HG03378 (cell line): ENCODE data around the gene RPUSD3.
"Not testable (repeated sequence)": the region's sequence is repeated elsewhere in the genome, so short reads cannot be mapped to it uniquely, and the experiment has no call there.

Source experiments
- ATAC-seq: cut with Tn5 transposase; IDR thresholded peaks from one replicate; pipeline ENCODE4 v1.9.1; 2021; ENCODE audit warnings: mild to moderate bottlenecking, moderate library complexity; ENCODE audit not compliant: unreplicated experiment

The RPUSD3 gene

DNA sequence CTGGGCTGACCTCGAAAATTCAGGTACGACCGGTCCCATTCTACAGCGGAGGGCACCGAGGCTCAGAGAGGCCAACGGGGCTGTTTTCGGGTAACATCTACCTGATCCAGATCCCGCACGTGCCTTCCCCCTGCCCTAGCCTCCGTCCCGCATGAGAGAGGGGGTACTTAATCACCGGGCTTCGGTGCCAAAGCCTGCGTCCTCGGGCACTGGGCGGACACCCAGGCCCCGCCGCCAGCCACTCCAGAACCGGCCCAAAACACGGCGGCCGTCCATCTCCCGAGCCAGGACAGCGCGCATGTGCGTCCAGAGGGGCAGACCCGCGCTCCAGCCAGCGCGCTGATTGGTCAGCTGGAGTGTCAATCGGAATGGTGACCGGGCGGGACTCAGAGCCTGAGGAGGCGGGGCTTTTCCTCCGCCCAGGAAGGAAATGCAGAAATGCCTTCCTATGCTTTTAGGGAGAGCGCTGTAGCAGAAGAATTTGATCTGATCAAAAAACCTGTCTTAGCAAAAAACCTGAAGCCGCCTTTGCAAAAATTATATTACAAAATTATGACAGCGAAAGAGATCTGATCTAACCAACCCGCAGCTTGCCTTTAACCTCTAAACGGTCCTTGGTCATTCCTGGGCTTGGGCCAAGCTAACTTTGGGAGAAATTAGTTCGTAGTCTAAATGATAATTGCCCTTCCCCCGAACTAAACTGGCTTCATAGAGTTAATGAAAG is at the start of gene RPUSD3:
Gene RPUSD3, minus strand, starts transcription at position 294 of the 724 bp plus-strand sequence. Its CDS starts 18 bp downstream, at position 276.
- ATAC-seq: peak; percentile 96

DNA sequence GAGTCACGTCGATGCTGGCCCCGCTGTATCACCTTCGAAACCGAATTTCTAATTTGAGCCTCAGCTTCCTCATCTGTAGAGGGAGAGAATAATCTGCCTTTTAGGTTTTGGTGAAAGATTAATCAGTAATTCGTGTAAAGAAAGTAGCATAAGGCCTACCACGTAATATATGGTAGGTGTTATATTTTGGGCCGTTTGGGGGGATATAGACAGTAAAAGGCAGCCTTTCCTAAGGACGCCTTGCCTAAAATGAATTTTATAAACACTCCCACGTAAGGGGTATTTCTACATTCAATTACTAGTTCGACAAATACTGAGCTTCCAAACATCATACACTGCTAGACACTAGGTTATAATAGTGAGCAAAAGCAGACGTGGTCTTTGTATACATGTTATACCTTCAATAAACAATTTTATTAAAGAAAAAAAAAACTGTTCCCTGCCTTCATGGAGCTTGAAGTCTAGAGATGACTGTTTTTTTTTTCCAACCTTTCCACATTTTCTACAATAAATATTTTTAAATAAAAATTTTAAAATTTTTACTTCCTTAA is 47.3 kb upstream of the RPUSD3 start:
- no peak for ATAC-seq

DNA sequence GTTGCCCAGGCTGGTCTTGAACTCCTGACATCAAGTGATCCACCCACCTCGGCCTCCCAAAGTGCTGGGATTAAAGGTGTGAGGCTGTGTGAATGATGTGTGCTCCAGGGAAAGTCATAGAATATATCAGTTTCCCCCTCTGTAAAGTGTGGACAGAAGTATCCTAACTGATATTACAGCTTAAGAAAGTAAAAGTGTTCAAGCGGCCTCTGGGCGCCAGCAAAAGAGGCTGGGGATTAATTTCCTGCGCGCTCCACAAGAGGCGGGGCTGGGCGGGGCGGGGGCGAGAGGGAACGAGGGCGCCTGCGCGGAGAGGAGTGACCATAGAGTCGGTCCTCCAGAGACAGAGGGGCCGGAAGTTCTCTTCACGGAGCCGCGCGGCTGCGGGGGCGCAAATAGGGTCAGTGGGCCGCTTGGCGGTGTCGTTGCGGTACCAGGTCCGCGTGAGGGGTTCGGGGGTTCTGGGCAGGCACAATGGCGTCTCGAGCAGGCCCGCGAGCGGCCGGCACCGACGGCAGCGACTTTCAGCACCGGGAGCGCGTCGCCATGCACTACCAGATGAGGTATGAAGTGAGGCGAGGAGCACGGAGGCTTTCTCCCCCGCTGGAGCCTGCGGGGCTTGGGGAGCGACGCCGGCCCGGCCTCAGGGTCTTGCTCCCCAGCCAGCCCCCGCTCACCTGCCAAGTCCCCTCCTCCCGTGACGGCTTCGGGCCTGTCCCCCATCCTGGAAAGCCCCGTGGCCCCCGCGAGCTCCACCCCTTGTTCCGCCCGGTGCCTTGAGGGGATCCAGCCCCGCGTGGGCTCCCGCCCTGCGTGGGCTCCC is 46.7 kb upstream of the RPUSD3 start, which contains the start of gene JAGN1:
Gene JAGN1, plus strand, starts transcription at position 362 of the 823 bp plus-strand sequence. Its CDS starts 113 bp downstream, at position 475.
- ATAC-seq: peak; percentile 55

DNA sequence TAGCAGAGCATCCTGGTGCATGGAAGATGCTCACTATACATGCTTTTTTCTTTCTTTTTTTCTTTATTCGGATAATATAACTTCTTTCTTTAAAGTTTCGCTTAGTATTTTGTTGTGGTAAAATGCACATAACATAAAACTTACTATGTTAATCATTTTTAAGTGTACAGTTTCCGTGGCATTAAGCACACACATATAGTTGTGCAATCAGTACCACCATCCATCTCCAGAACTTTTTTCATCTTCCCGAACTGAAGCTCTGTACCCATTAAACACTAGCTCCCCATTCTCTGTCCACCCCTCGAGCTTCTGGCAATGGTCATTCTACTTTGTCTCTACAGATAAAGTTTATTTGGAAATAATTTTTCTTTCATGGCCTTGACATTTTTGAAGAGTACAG is 45.6 kb upstream of the RPUSD3 start:
- ATAC-seq: no peak

DNA sequence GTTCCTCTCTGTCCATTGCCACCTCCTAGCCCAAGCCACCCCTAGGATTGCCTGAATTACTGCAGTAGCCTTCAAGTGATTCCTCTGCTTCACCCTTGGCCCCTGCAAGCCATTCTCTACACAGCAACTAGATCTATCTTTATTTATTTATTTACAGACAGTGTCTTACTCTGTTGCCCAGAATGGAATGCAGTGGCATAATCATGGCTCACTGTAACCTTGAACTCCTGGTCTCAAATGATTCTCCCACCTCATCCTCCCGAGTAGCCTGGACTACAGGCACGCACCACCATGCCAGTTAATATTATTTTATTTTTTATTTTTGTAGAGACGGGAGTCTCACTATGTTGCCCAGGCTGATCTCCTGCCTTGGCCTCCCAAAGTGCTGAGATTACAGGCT is 44.7 kb upstream of the RPUSD3 start:
- no peak for ATAC-seq

- no peak for ATAC-seq
Measured at GRCh38 chr3:9887480-9887879, 43.7 kb upstream of the RPUSD3 start.

GRCh38 chr3:9886328-9886727 is 42.5 kb upstream of the RPUSD3 start:
- ATAC-seq: no peak

DNA sequence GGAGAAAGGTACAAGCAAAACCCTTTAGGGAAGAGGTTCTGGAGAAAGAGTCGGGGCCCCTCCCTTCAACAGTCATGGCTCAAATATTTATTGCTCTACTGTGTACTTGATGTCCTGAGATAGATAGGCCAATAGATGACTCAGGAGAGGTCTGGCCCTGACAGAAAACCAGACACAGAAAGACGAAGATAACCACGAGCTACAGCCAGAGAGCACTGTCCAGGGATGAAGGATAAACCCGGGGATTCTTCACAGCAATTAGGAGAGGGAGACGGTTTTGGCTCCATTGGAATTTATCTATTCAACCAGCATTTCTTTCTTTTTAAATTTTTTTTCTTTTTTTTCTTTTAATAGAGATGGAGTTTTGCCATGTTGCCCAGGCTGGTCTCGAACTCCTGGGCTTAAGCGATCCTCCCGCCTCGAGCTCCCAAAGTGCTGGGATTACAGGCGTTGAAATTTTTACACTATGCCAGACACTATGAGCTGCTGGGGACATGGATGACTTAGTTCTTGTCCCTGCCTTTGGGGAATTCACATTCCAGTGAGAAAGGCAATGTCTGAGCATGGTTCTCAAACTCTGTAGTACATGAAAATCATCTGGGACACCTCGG is 40.9 kb upstream of the RPUSD3 start:
- no peak for ATAC-seq

GRCh38 chr3:9883706-9884554 is 40.1 kb upstream of the RPUSD3 start:
- ATAC-seq: no peak

GRCh38 chr3:9881441-9881840 is 37.6 kb upstream of the RPUSD3 start:
- ATAC-seq: no peak

DNA sequence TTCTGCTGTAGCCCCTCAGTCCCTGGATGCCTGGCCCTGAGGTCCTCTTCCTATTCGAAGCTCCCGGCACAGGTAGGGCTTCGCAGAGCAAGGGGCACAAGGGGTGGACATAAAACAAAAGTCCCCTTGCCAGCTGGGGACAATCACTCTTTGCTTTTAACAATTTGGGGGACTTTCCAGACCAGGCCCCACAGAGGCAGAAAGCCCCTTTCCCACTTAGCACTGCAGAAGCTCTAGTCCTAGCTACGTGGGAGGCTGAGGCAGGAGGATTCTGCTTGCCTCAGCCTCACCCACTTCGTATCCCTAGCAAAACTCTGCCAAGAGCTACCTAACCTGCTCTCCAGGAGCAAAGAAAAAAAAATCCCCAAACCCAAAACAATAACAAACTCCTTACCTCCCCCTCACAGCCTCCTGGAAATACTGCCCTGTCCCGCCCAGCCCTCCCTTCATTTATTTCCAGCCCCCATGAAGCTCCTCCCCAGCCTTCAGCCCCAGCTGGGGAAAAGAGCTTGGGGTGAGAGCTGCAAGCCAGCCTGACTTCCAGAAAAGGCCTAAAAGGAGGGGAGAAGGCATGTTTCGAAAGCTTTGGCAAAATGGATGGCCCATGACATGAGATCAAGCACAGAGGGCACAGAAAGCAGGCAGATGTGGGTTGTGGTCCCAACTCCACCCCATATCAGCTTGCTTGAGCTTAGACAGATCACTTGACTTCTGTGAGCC is 36.2 kb upstream of the RPUSD3 start, which contains the start of gene CIDEC:
Gene CIDEC, minus strand, starts transcription at position 424 of the 720 bp plus-strand sequence. CDS start 1,767 bp downstream, outside the sequence.
- no peak for ATAC-seq

DNA sequence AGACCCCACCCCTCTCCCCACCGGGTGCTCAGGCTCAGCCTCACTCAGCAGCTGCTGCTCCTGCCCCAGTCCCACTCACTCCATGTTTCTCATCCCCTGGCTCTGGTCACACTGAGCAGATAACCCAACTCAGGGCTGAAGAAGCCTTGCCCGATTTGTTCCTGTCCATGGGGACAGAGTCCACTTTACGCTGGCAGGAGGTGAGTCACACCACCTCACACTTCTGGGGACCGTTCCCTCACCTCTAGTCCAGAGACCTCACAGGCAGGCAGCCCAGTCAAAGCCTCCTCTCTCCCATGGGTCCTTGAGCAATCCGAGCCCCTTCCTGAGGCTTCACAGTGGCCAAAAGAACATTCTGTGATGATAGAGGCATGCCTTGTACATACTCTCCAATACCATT is 34.9 kb upstream of the RPUSD3 start:
- no peak for ATAC-seq

DNA sequence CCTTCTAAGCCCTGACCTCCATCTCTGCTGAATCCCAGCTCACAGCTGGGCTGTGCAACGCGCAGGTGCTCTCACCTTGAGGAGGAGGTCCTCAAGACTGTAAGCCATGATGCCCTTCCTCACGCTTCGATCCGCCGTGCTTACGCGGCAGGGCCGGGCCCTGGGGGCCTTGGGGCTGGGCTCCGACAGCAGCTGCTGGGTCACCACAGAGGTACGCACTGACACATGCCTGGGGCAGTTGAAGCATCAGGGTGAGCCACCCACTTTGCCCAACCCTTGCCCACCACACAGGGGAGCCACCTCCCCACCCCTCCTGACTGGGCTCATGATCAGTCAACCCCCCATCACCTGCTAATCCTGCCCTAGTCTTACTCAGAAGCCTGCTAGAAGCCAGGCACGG is 33.2 kb upstream of the RPUSD3 start:
- no peak for ATAC-seq

DNA sequence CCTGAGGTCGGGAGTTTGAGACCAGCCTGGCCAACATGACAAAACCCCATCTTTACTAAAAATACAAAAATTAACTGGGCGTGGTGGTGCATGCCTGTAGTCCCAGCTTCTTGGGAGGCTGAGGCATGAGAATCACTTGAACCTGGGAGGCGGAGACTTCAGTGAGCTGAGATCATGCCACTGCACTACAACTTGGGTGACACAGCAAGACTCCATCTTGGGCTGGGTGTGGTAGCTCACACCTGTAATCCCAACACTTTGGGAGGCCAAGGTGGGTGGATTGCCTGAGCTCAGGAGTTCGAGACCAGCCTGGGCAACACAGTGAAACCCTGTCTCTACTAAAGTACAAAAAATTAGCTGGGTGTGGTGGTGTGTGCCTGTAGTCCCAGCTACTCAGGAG is 32.4 kb upstream of the RPUSD3 start:
- not testable (repeated sequence) for ATAC-seq

DNA sequence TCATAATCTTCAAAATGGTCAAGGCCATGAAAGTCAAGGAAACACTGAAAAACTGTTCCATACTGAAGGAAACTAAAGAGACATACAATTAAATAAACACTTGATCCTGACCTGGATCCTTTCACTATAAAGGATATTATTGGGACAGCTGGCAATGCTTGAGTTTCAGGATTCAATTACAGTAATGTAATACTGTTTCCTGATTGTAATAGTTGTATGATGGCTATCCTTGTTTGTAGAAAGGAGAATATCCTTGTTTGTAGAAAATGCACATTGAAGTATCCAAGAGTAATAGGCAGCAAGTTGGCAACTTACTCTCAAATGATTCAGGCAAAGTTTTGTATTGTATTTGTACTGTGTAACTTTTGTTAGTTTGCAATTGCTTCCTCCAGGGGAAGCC is 31.6 kb upstream of the RPUSD3 start:
- ATAC-seq: no peak

- ATAC-seq: not testable (repeated sequence)
Measured at GRCh38 chr3:9872067-9872466, 28.3 kb upstream of the RPUSD3 start.

GRCh38 chr3:9870978-9871377 is 27.2 kb upstream of the RPUSD3 start:
- no peak for ATAC-seq

DNA sequence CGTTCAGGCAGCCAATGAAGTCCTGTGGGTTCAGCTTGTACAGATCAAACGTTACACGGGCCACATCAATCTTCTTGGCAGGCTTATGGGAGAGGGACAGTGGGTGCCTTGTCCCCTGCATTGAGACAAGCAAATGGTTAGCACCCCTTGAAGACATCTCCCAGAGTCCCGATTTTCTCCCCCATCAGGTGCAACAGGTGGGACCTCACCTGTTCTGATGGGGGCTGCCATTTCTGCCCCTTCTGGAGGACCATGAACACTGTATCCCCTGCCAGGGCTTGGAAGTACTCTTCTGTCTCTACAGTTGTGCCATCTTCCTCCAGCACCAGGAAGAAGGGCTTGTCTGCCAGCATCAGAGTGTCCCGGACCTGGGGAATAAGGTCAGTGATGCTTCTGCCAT is 26.1 kb upstream of the RPUSD3 start:
- no peak for ATAC-seq

- no peak for ATAC-seq
Measured at GRCh38 chr3:9867106-9867505, 23.3 kb upstream of the RPUSD3 start.

DNA sequence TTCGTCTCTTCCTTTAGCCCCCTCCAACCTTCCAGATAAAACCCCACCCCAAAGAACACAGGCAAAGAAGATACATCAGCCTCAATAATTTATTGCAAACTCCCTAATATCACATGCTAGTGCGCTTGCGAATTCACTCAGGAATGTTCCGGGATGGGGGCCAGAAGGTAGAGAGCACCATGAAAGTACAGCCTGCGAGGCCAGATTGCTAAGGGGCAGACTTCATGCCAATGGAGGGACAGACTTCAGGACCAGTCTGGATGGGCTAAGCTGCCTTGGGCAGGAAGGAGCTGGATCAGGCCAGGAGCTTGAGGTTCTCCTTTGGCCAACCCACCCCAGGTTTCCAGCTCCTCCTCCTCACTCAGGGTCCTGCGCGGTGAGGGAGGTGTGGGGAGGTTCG is 22.8 kb upstream of the RPUSD3 start:
- no peak for ATAC-seq
